HepG2 (cell line): ENCODE data around the gene PCDHGB7. TPM values are rescaled to one million over a fixed set of nuclear protein-coding genes. Genes with fewer than 3 reads are reported as not detected.

Source experiments
- ATAC-seq: fragments of 200-7000 bp; cut with Tn5 transposase; 3 replicates; pipeline ENCODE4 v1.9.1; 2020; ENCODE audit warnings: mild to moderate bottlenecking, moderate library complexity
- BruUV-seq: library from RNA; stranded (reverse); fragments of 400-500 nt; replicated peaks from 2 replicates; lab custom pipeline; 2021; lab: Mats Ljungman, UMichigan
- CTCF ChIA-PET: fragments of 300-600 bp; formaldehyde crosslinking; extraction: SDS; loops from one replicate; lab custom pipeline; 2021; ENCODE audit warnings: low total read pairs, inconsistent platforms, low intra/inter-chr PET ratio; lab: Yijun Ruan, JAX
- POLR2A ChIA-PET: fragments of 350-600 bp; sonication (Branson Sonifier 250); formaldehyde crosslinking; loops from one replicate; lab custom pipeline; 2020; ENCODE audit warnings: antibody characterized with exemption, inconsistent platforms; lab: Yijun Ruan, JAX
- DNase-seq: peaks from one replicate; pipeline ENCODE4 v3.0.0-alpha.2; 2015; ENCODE audit warnings: low spot score
- FAIRE-seq: peaks from 3 replicates; lab custom pipeline; 2011; peaks lifted over from hg19 to GRCh38; lab: Jason Lieb, UNC
- H2AFZ ChIP-seq: one replicate; pipeline ENCODE4 v1.6.1; 2011; ENCODE audit warnings: low read length, inconsistent platforms
- H3K27ac ChIP-seq: fragments of 300-600 bp; 3 replicates; pipeline ENCODE4 v1.8.0; 2011; ENCODE audit warnings: mixed run types, mild to moderate bottlenecking, mixed read lengths, low read length, inconsistent platforms; ENCODE audit not compliant: insufficient read depth; ENCODE audit errors: extremely low read length
- H3K27me3 ChIP-seq, 2 experiments: fragments of 200-600 bp in 1 of 2; 2 replicates in 1 of 2; 3 replicates in 1 of 2; pipeline versions ENCODE4 v1.6.0 to v1.8.0; 2011; ENCODE audit warnings: low read length in 2 of 2, mild to moderate bottlenecking in 2 of 2, moderate library complexity in 2 of 2, inconsistent platforms in 1 of 2; ENCODE audit not compliant: insufficient read depth in 2 of 2, control insufficient read depth in 1 of 2
- H3K36me3 ChIP-seq, 2 experiments: fragments of 200-600 bp in 1 of 2; replicated peaks in 1 of 2; 2 replicates in 1 of 2; 3 replicates in 1 of 2; pipeline versions ENCODE4 v1.5.1 to v1.8.0; 2011; ENCODE audit warnings: low read length in 2 of 2, inconsistent platforms in 1 of 2; ENCODE audit not compliant: insufficient read depth in 2 of 2, control insufficient read depth in 1 of 2
- H3K4me1 ChIP-seq: 2 replicates; pipeline ENCODE4 v1.5.1; 2012; ENCODE audit warnings: low read length, inconsistent platforms; ENCODE audit not compliant: insufficient read depth
- H3K4me2 ChIP-seq: 2 replicates; pipeline ENCODE4 v1.6.0; 2011; ENCODE audit warnings: low read depth, low read length, inconsistent platforms
- H3K4me3 ChIP-seq, 3 experiments: fragments of 200-600 bp in 1 of 3; sonication (generic), shearing (Covaris generic) in 1 of 3; replicated peaks in 1 of 3; 2 replicates each; pipeline ENCODE4 v1.5.1; 2011 to 2016; ENCODE audit warnings: low read length in 3 of 3, inconsistent platforms in 2 of 3, low read depth in 2 of 3, mild to moderate bottlenecking in 2 of 3, control low read depth in 1 of 3, mixed read lengths in 1 of 3; ENCODE audit not compliant: insufficient read depth in 1 of 3
- H3K79me2 ChIP-seq: one replicate; pipeline ENCODE4 v1.6.1; 2011; ENCODE audit warnings: low read length, inconsistent platforms; ENCODE audit not compliant: insufficient read depth
- H3K9ac ChIP-seq: 2 replicates; pipeline ENCODE4 v1.6.0; 2011; ENCODE audit warnings: mild to moderate bottlenecking, low read depth, low read length, inconsistent platforms; ENCODE audit not compliant: insufficient read depth
- H3K9me3 ChIP-seq: 2 replicates; pipeline ENCODE4 v1.5.1; 2012; ENCODE audit warnings: mild to moderate bottlenecking, low read length
- H4K20me1 ChIP-seq: 2 replicates; pipeline ENCODE4 v1.6.0; 2011; ENCODE audit warnings: inconsistent platforms, mild to moderate bottlenecking, low read length, moderate library complexity; ENCODE audit not compliant: insufficient read depth
- FOXK2 ChIP-seq: fragments of 450-650 bp; IDR thresholded peaks from 2 replicates; pipeline ENCODE4 v1.6.1; 2016
- GMEB2 ChIP-seq: IDR thresholded peaks from 2 replicates; pipeline ENCODE4 v1.6.1; 2016; ENCODE audit warnings: missing biosample characterization, missing genetic modification reagents, low read depth
- HES4 ChIP-seq: sonication (generic); formaldehyde crosslinking; IDR thresholded peaks from 2 replicates; pipeline ENCODE4 v1.9.0; 2021; ENCODE audit warnings: mild to moderate bottlenecking, missing genetic modification reagents, borderline replicate concordance
- KDM5B ChIP-seq: sonication (generic); formaldehyde crosslinking; IDR thresholded peaks from 2 replicates; pipeline ENCODE4 v1.4.0; 2020; ENCODE audit warnings: missing genetic modification reagents, mild to moderate bottlenecking, borderline replicate concordance
- NR2F2 ChIP-seq: IDR thresholded peaks from 2 replicates; pipeline ENCODE4 v1.6.1; 2012; ENCODE audit warnings: low read depth, inconsistent platforms, borderline replicate concordance
- PHF20 ChIP-seq: sonication (generic); formaldehyde crosslinking; IDR thresholded peaks from 2 replicates; pipeline ENCODE4 v1.5.0; 2020; ENCODE audit warnings: mild to moderate bottlenecking, missing genetic modification reagents
- SRY ChIP-seq: sonication (generic); formaldehyde crosslinking; IDR thresholded peaks from 2 replicates; pipeline ENCODE4 v1.8.0; 2022; ENCODE audit warnings: mild to moderate bottlenecking, missing genetic modification reagents
- TARDBP ChIP-seq: sonication (generic); formaldehyde crosslinking; IDR thresholded peaks from 2 replicates; pipeline ENCODE4 v1.8.0; 2022; ENCODE audit warnings: mild to moderate bottlenecking, missing genetic modification reagents
- TBX3 ChIP-seq: fragments of 450-650 bp; IDR thresholded peaks from 2 replicates; pipeline ENCODE4 v1.6.1; 2017; ENCODE audit warnings: antibody characterized with exemption, mild to moderate bottlenecking, inconsistent platforms, borderline replicate concordance
- ZBTB20 ChIP-seq: sonication (generic); formaldehyde crosslinking; IDR thresholded peaks from 2 replicates; pipeline ENCODE4 v1.8.1; 2023; ENCODE audit warnings: missing genetic modification reagents, low read depth, mild to moderate bottlenecking, borderline replicate concordance
- ZFP36 ChIP-seq: fragments of 150-350 bp; IDR thresholded peaks from 2 replicates; pipeline ENCODE4 v1.6.1; 2018; ENCODE audit warnings: borderline replicate concordance, low read length, low read depth; ENCODE audit not compliant: partially characterized antibody
- ZNF20 ChIP-seq: sonication (generic); formaldehyde crosslinking; IDR thresholded peaks from 2 replicates; pipeline ENCODE4 v1.4.0; 2020; ENCODE audit warnings: mild to moderate bottlenecking, moderate library complexity, missing genetic modification reagents
- ZNF296 ChIP-seq: sonication (generic); formaldehyde crosslinking; conservative IDR thresholded peaks from 2 replicates; pipeline ENCODE4 v1.5.0; 2020; ENCODE audit warnings: mild to moderate bottlenecking, missing genetic modification reagents
- ZNF329 ChIP-seq: sonication (generic); formaldehyde crosslinking; IDR thresholded peaks from 2 replicates; pipeline ENCODE4 v1.9.0; 2021; ENCODE audit warnings: low read depth, mild to moderate bottlenecking, missing genetic modification reagents
- ZNF441 ChIP-seq: sonication (generic); formaldehyde crosslinking; IDR thresholded peaks from 2 replicates; pipeline ENCODE4 v1.7.0; 2021; ENCODE audit warnings: missing genetic modification reagents, borderline replicate concordance
- ZNF737 ChIP-seq: sonication (generic); formaldehyde crosslinking; IDR thresholded peaks from 2 replicates; pipeline ENCODE4 v1.5.0; 2020; ENCODE audit warnings: missing genetic modification reagents, mild to moderate bottlenecking, borderline replicate concordance
- ZNF878 ChIP-seq: sonication (generic); formaldehyde crosslinking; IDR thresholded peaks from 2 replicates; pipeline ENCODE4 v1.8.1; 2023; ENCODE audit warnings: mild to moderate bottlenecking, missing genetic modification reagents, moderate library complexity
- ZSCAN9 ChIP-seq: IDR thresholded peaks from 2 replicates; pipeline ENCODE4 v1.6.1; 2016; ENCODE audit warnings: borderline replicate concordance
- WGBS: methylation state at CpG from one replicate; pipeline ENCODE4 v1.1.6; 2017; ENCODE audit warnings: low lambda C conversion rate; 5-methylcytosine and 5-hydroxymethylcytosine counted together
- in situ Hi-C: cut with HindIII; loops from 2 replicates; pipeline ENCODE4 v1.10.0; 2017; ENCODE audit warnings: low pct_unique_long_range_greater_than_20kb; ENCODE audit not compliant: extremely low pct_ligation_motif_present
- intact Hi-C: fragments of 100-400 bp; cut with micrococcal nuclease; formaldehyde crosslinking; loops from one replicate; pipeline ENCODE4 v1.10.0; 2022; ENCODE audit not compliant: unreplicated experiment
- polyA plus RNA-seq, 8 experiments: library from polyadenylated mRNA; depleted of rRNA in 3 of 8; stranded (reverse) in 7 of 8; unstranded in 1 of 8; fragments of >200 nt; fragmentation: Illumina TruSeq in 4 of 8; extraction: Trizol in 4 of 8; gene quantifications; 2 replicates each; pipeline versions ENCODE4 v1.2.1 to v1.2.3, GENCODE V29; 2011 to 2016; ENCODE audit warnings: low read depth in 4 of 8, missing spikeins in 1 of 8, mixed read lengths in 1 of 8; ENCODE audit not compliant: insufficient read depth in 1 of 8
- total RNA-seq, 5 experiments: library from RNA; depleted of rRNA; stranded (reverse); fragments of >200 nt; fragmentation: Illumina TruSeq; extraction: Trizol; gene quantifications; 2 replicates each; pipeline ENCODE4 v1.2.3, GENCODE V29; 2016; ENCODE audit warnings: low read depth in 1 of 5
- TF ChIP-seq, protein P1 (sequence below): sonication (generic); formaldehyde crosslinking; IDR thresholded peaks from 2 replicates; pipeline ENCODE4 v1.5.0; 2020; ENCODE audit warnings: mild to moderate bottlenecking, missing genetic modification reagents

The PCDHGB7 gene
- total and polyA plus RNA-seq, 2 of the 13 experiments (the other 11 are each of a cell fraction or from before 2014, with no cell fraction given), result 0.08 to 0.18 TPM

- TF ChIP-seq ZNF296 (CRISPR knock-in tag) (no peak), ZNF878 (CRISPR knock-in tag) (no peak), HES4 (no peak), ZBTB20 (CRISPR knock-in tag) (no peak)
Observed at GRCh38 chr5:141398608-141399007, 18.9 kb upstream of the PCDHGB7 start (continued).

- FAIRE-seq (no peak), ATAC-seq (no peak), DNase-seq (no peak)
- ChIA-PET CTCF (no interaction called here), POLR2A (no interaction called here)
- H3K79me2 ChIP-seq, result no peaks in the 10 kb centered on the region
- intact Hi-C loops, result no loop called here
- H4K20me1 ChIP-seq, result no peaks in the 10 kb centered on the region
- TF ChIP-seq, protein P1, sequence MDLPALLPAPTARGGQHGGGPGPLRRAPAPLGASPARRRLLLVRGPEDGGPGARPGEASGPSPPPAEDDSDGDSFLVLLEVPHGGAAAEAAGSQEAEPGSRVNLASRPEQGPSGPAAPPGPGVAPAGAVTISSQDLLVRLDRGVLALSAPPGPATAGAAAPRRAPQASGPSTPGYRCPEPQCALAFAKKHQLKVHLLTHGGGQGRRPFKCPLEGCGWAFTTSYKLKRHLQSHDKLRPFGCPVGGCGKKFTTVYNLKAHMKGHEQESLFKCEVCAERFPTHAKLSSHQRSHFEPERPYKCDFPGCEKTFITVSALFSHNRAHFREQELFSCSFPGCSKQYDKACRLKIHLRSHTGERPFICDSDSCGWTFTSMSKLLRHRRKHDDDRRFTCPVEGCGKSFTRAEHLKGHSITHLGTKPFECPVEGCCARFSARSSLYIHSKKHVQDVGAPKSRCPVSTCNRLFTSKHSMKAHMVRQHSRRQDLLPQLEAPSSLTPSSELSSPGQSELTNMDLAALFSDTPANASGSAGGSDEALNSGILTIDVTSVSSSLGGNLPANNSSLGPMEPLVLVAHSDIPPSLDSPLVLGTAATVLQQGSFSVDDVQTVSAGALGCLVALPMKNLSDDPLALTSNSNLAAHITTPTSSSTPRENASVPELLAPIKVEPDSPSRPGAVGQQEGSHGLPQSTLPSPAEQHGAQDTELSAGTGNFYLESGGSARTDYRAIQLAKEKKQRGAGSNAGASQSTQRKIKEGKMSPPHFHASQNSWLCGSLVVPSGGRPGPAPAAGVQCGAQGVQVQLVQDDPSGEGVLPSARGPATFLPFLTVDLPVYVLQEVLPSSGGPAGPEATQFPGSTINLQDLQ (CRISPR knock-in tag), result no peak
- no peak for TF ChIP-seq GMEB2 (CRISPR knock-in tag)
- no peak for TF ChIP-seq ZFP36
- no peak for TF ChIP-seq TBX3
- TF ChIP-seq SRY, result no peak
- no peak for TF ChIP-seq ZNF441 (CRISPR knock-in tag)
- no peak for TF ChIP-seq NR2F2
- no peak for TF ChIP-seq ZNF737 (CRISPR knock-in tag)
- no peak for TF ChIP-seq ZNF20
- no peak for TF ChIP-seq PHF20 (CRISPR knock-in tag)
- no peak for TF ChIP-seq ZNF329 (CRISPR knock-in tag)
- TF ChIP-seq KDM5B, result no peak
- TF ChIP-seq FOXK2, result no peak
- TF ChIP-seq TARDBP (CRISPR knock-in tag), result no peak
- TF ChIP-seq ZSCAN9 (CRISPR knock-in tag), result no peak
- H3K27me3 ChIP-seq, result no peaks in the 10 kb centered on the region; a peak in 1 of 5 replicates
- BruUV-seq, result no TSS peak
- H3K4me2 ChIP-seq, result no peak overlapping the region
- no peaks in the 10 kb centered on the region for H3K4me1 ChIP-seq
- H3K9ac ChIP-seq, result no peak overlapping the region
- H3K27ac ChIP-seq, result no peak overlapping the region
- no peak overlapping the region for H2AFZ ChIP-seq
- H3K9me3 ChIP-seq, result peaks cover 27% of the 10 kb centered on the region; the same call in 1 of the 2 replicates
- in situ Hi-C loops, result no loop called here
- no peak overlapping the region for H3K4me3 ChIP-seq
- WGBS, result 89% methylated on average over 54 of the region's 61 CpGs
- no peaks in the 10 kb centered on the region for H3K36me3 ChIP-seq
Observed at GRCh38 chr5:141399555-141400258, 17.8 kb upstream of the PCDHGB7 start.
